Erythroblast (primary cell): ENCODE results near the gene NEDD4L.

Source experiments
- DNase-seq, 2 experiments: peaks; one replicate each; lab custom pipeline; 2025; lab: John Stamatoyannopoulos, UW
- GATA1 ChIP-seq: IDR thresholded peaks from 2 replicates; pipeline ENCODE4 v1.6.1; 2011; ENCODE audit warnings: low read depth, mild to moderate bottlenecking, control low read depth, low read length, moderate library complexity
- POLR2A ChIP-seq: IDR thresholded peaks from 2 replicates; pipeline ENCODE4 v1.6.1; 2011; ENCODE audit warnings: mild to moderate bottlenecking, low read length

NEDD4L gene

DNA sequence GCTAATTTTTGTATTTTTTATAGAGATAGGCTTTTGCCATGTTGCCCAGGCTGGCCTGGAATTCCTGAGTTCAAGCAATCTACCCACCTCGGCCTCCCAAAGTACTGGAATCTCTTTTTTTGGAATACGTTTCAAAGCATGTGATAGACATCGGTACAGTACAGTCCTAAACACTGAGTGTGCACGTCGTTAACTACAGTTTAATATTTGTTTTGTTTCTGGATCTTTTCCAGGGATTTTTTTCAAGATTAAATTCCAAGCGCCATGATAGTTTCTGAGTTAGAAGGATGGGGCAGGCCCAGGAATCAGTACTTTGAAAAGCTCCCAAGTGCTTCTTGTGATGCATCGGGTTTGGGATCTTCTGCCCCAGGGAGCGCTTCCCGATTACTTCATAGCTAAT is 33.3 kb downstream of the NEDD4L start:
- no peak for DNase-seq
- no peak for TF ChIP-seq POLR2A
- TF ChIP-seq GATA1: no peak

GRCh38 chr18:58078889-58079573 is 35.0 kb downstream of the NEDD4L start:
- TF ChIP-seq POLR2A (peak; percentile 66), GATA1 (no peak)
- DNase-seq: peak; percentile 94 to 98

DNA sequence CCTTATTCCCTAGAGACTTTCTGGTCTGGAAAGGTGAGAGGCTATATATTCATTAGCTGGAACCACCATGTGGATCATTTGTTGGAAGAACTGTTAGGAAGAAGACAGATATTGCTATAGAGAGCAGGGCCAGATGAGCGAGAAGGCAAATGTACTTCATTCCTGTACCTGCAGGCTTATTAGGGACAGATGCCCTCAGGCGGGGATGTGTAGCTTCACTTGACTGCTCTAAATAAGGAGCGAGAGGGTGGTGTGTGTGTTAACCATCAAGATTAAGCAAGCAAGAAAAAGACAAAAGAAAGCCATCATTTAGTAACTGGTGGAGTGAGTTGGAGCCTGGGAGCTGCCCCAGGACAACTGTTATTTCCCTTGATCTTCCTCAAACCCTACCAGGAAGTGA is 36.4 kb downstream of the NEDD4L start:
- DNase-seq: peak in 1 of 2 experiments; percentile 34
- TF ChIP-seq GATA1: no peak
- no peak for TF ChIP-seq POLR2A

DNA sequence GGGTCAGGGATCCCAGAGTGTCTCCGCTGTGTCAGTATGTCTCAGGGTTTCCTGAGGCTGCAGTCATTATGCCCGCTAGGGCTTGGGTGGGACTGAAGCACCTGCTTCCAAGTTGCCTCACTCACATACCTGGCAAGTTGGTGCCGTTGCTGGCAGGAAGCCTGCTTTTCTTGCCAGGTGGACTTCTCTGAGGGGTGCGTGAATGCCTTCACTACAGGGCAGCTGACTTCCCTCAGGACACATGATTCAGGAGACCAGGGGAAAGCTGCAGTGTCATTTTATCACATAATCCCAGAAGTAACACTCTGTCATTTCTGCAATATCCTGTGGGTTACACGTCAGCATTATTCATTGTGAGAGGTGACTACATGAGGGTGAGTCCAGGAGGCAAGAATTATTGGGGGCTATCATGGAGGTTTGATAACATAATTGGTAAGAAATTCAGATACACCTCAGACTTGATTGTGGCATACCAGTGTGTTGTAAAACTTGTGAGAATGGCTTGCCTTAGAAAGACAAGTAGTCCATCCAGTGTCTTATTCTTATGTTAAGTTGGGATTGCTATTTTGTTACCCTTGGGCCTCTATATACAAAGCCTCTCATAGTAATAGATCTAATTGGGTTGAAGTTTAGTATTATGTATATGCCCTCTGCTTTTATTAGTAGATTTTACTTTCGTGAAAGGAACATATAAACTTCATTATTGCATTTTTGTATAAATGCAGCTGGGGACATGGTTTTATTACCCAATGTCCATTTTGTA is 44.1 kb downstream of the NEDD4L start:
- peak; percentile 64 to 77 for DNase-seq
- TF ChIP-seq POLR2A: peak; percentile 65
- TF ChIP-seq GATA1: no peak

DNA sequence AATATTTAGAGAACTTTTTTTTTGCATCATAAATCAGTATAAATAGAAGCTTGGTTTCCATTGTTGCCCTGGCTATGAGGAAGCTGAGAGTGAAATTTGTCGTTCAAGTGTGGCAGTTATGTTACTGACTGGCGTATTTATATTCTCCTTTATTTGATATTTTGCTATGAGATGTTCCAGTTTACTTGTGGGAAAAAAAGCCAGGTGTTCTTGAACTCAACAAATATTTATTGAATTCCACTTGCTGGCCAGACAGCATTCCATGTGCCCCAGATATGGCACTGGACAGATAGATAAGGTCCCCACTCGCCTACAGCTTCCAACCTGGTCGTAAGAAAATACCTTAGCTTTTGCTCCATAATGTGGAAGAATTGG is 44.7 kb downstream of the NEDD4L start:
- TF ChIP-seq GATA1: no peak
- no peak for TF ChIP-seq POLR2A
- DNase-seq: no peak

GRCh38 chr18:58091099-58091611 is 47.1 kb downstream of the NEDD4L start:
- DNase-seq: no peak
- TF ChIP-seq GATA1 (no peak), POLR2A (no peak)

DNA sequence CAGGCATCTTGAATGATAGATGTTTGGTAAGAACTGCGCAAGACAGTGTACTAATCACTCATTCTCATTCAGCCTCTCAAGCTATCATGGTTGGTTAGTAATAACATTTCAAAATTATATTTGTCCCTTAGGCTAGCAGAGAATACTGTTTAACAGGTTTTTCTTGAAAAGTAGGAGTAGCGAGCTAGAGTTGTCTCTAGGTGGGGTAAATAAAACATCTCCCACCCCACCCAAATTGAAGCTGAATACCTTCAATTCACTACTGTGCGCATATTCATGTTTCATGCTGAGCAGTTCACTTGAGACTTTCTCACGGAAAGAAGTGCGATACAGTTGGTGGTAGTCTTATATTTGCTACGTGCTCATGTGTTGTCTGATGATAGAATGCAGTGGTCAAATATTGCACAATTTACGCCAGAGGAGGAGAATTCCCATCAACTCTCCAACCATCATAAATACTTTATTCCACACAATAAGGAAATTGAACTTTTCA is 49.3 kb downstream of the NEDD4L start:
- no peak for DNase-seq
- TF ChIP-seq GATA1 (no peak), POLR2A (no peak)

DNA sequence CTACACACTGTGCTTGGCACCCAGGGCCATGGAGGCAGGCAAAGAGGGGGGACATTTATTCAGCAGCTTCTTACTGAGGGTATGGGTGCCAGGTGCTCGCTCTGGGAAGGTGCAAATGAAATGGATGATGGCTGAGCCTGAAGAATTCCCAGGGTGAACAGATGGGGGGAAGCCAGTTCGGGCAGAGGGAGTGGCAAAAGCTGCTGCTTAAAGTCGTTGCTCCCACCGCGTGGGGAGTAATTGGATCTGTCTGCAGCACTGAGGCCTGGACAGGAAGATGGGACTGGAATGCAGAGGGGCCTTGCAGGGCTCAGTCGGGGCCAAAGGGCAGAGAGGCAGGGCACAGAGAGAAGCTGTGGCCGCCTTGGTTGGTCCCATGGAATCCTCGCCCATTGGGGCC is 51.2 kb downstream of the NEDD4L start:
- no peak for DNase-seq
- TF ChIP-seq GATA1 (no peak), POLR2A (no peak)

DNA sequence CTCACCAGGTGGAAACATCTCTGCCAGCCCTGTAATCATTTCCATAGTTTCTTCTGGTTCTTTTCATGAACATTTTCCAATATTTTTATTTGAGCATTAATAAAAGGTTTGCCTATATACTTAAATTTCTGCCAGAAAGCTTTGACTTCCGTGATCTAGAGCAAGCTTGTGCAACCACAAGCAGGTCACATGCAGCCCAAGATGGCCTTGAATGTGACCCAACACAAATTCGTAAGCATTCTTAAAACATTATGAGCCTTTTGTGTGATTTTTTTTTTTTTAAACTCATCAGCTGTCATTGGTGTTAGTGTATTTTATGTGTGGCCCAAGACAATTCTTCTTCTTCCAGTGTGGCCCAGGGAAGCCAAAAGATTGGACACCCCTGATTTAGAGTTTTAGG is 51.6 kb downstream of the NEDD4L start:
- DNase-seq: no peak
- TF ChIP-seq GATA1 (no peak), POLR2A (no peak)

- no peak for TF ChIP-seq POLR2A
- no peak for TF ChIP-seq GATA1
- DNase-seq: no peak
These were observed 52.6 kb downstream of the NEDD4L start for GRCh38 chr18:58096658-58097057.

GRCh38 chr18:58097121-58097906 is 53.3 kb downstream of the NEDD4L start:
- TF ChIP-seq GATA1 (no peak), POLR2A (no peak)
- DNase-seq: peak in 1 of 2 experiments; percentile 57

DNA sequence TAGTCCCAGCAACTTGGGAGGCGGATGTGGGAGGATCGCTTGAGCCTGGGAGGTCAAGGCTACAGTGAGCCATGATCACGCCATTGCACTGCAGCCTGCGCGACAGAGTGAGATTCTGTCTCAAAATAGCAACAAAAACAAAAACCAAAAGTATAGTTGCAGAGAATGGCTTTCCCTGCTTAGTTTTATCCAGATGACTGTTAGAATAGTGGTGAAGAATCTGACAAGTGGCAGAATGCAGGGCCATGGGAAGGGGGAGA is 53.8 kb downstream of the NEDD4L start:
- TF ChIP-seq POLR2A (no peak), GATA1 (no peak)
- no peak for DNase-seq

GRCh38 chr18:58098706-58099105 is 54.7 kb downstream of the NEDD4L start:
- no peak for TF ChIP-seq POLR2A
- no peak for TF ChIP-seq GATA1
- no peak for DNase-seq

DNA sequence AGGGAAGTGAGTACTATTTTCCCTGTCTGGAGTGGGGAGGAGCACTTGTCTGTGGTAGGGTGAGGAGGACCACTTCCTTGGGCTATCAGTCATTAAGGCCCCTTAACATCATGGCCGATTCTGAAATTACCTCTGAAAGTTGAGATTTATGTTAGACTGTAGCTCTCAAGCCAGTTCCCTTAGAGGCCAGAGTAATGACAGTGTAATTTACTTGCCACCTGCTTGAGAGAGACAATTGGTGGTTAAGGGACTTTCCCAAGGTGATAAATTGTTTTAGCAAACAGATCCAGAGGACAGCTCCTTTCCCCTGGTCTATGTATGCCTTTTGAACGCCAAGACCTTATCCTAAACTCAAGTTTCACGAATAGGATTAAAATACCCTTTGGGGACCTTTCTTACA is 56.1 kb downstream of the NEDD4L start:
- TF ChIP-seq GATA1: no peak
- DNase-seq: no peak
